HL-60 (cell line): ENCODE measurements around the gene CDH23.
A peak's percentile ranks its signal among the peaks of the same experiment; 100 is the strongest.

Experiments
- DNase-seq, 2 experiments: peaks; one replicate each; pipeline ENCODE4 v3.0.0-alpha.2; 2010 to 2020; ENCODE audit warnings: low read depth in 1 of 2, low spot score in 1 of 2
- H3K27ac ChIP-seq: fragments of 250-450 bp; sonication (Bioruptor Pico); replicated peaks from 2 replicates; pipeline ENCODE4 v1.5.1; 2020; ENCODE audit warnings: mild to moderate bottlenecking, moderate library complexity
- H3K27me3 ChIP-seq: fragments of 250-450 bp; sonication (Bioruptor Pico); 2 replicates; pipeline ENCODE4 v1.5.1; 2021; ENCODE audit warnings: mild to moderate bottlenecking, moderate library complexity; ENCODE audit not compliant: insufficient read depth, poor library complexity, severe bottlenecking
- H3K4me3 ChIP-seq: replicated peaks from 2 replicates; pipeline ENCODE4 v1.5.1; 2011; ENCODE audit warnings: mild to moderate bottlenecking, control low read depth, low read length; ENCODE audit not compliant: insufficient read depth
- GABPA ChIP-seq: IDR thresholded peaks from 2 replicates; pipeline ENCODE4 v1.6.1; 2012; ENCODE audit warnings: low read depth
- POLR2AphosphoS5 ChIP-seq: IDR thresholded peaks from 2 replicates; pipeline ENCODE4 v1.6.1; 2012; ENCODE audit warnings: low read depth
- SPI1 ChIP-seq: IDR thresholded peaks from 2 replicates; pipeline ENCODE4 v1.6.1; 2012; ENCODE audit warnings: low read depth, mild to moderate bottlenecking, borderline replicate concordance
- TF ChIP-seq, protein P1 (sequence below): IDR thresholded peaks from one replicate; pipeline ENCODE4 v1.5.1; 2011; ENCODE audit warnings: low read length, control low read depth, inconsistent platforms; ENCODE audit not compliant: insufficient read depth
- TF ChIP-seq, protein P2 (sequence below): IDR thresholded peaks from 2 replicates; pipeline ENCODE4 v1.6.1; 2012; ENCODE audit warnings: low read depth; ENCODE audit not compliant: insufficient replicate concordance

CDH23 gene

DNA sequence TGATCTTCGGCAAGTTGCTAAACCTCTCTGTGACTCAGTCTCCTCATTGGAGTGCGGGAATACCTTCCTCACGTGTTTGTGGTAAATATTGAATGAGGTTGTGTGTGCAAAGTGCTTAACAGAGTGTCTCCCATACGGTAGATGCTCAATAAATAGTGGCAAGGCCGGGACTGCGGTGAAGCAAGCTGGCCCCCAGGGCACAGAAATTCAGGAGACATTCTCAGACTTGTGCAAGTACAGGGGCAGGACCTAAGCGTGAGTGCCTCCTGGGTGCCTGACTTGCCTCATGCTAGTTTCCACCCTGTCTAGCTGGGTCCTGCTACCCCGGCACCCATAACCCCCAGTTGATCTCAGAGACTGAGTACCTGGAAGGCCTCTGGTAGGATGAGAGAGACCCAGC lies 97.8 kb downstream of the CDH23 start:
- no peaks in the 10 kb centered on the region for H3K27me3 ChIP-seq
- no peak overlapping the region for H3K27ac ChIP-seq
- TF ChIP-seq POLR2AphosphoS5 (no peak), SPI1 (no peak), GABPA (no peak)
- TF ChIP-seq, protein P1, sequence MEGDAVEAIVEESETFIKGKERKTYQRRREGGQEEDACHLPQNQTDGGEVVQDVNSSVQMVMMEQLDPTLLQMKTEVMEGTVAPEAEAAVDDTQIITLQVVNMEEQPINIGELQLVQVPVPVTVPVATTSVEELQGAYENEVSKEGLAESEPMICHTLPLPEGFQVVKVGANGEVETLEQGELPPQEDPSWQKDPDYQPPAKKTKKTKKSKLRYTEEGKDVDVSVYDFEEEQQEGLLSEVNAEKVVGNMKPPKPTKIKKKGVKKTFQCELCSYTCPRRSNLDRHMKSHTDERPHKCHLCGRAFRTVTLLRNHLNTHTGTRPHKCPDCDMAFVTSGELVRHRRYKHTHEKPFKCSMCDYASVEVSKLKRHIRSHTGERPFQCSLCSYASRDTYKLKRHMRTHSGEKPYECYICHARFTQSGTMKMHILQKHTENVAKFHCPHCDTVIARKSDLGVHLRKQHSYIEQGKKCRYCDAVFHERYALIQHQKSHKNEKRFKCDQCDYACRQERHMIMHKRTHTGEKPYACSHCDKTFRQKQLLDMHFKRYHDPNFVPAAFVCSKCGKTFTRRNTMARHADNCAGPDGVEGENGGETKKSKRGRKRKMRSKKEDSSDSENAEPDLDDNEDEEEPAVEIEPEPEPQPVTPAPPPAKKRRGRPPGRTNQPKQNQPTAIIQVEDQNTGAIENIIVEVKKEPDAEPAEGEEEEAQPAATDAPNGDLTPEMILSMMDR: no peak
- TF ChIP-seq, protein P2, sequence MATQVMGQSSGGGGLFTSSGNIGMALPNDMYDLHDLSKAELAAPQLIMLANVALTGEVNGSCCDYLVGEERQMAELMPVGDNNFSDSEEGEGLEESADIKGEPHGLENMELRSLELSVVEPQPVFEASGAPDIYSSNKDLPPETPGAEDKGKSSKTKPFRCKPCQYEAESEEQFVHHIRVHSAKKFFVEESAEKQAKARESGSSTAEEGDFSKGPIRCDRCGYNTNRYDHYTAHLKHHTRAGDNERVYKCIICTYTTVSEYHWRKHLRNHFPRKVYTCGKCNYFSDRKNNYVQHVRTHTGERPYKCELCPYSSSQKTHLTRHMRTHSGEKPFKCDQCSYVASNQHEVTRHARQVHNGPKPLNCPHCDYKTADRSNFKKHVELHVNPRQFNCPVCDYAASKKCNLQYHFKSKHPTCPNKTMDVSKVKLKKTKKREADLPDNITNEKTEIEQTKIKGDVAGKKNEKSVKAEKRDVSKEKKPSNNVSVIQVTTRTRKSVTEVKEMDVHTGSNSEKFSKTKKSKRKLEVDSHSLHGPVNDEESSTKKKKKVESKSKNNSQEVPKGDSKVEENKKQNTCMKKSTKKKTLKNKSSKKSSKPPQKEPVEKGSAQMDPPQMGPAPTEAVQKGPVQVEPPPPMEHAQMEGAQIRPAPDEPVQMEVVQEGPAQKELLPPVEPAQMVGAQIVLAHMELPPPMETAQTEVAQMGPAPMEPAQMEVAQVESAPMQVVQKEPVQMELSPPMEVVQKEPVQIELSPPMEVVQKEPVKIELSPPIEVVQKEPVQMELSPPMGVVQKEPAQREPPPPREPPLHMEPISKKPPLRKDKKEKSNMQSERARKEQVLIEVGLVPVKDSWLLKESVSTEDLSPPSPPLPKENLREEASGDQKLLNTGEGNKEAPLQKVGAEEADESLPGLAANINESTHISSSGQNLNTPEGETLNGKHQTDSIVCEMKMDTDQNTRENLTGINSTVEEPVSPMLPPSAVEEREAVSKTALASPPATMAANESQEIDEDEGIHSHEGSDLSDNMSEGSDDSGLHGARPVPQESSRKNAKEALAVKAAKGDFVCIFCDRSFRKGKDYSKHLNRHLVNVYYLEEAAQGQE: no peak
- no peak for DNase-seq
- no peak overlapping the region for H3K4me3 ChIP-seq

DNA sequence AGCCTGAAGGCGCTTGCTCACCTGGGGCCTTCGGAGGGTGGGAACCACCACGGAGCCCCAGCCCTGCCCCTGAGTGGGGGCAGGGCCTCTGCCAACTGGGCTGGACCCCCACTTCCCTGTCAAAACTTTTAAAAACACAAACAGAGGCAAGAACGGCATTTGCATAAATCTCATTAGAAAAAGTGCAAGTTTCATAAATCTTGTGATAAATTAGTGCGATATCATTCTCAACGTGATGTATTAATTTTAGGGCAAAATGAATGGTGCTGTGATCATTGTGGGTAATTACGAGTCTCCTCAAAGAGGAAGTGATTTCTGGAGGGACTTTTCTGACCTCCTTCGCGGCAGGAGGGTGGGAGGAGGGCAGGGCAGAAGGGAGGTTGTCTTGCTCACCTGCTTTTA lies 98.3 kb downstream of the CDH23 start:
- no peak overlapping the region for H3K4me3 ChIP-seq
- H3K27me3 ChIP-seq: no peaks in the 10 kb centered on the region
- DNase-seq: no peak
- TF ChIP-seq GABPA (no peak), SPI1 (peak; percentile 86)
- TF ChIP-seq, protein P1: no peak
- TF ChIP-seq, protein P2: no peak
- H3K27ac ChIP-seq: no peak overlapping the region

DNA sequence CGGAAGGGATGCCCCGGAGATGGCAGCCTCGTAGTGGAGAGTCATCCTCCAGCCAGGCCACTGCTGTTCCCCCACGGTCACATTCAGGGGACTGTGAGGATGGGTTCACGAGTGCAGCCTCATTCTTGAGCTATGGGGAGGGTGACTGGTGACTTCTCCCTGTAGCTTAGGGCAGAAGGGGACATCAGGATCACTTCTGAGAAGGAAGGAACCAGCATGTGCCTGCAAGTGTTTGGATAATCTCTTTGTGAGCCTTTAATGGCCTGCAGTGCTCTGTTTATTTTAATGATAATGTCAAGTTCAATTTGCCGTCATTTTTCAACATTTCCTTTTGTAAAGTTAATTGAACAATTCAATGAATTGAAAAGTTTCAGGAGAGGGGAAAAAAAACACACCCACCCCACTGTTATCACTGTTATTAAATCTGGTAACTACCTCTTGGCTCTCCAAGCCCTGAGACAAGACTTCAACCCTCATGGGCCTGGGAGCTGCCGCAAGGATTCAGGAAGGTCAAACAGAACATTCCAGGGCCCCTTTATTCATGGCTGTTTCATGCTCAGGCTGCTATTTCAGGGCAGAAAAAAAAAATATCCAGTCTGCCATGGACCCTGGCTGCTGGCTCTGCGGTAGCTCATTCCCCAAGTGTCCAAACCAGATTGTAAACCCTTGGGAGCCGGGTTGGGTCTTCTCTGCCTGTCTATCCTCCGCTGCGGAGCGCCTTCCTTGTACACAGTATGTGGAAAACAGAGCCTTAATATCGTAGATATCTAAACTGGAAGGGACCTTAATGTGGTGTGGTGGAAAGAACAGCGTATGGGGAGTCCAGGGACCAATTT lies 100.4 kb downstream of the CDH23 start:
- H3K4me3 ChIP-seq: no peak overlapping the region
- no peak for DNase-seq
- H3K27ac ChIP-seq: no peak overlapping the region
- TF ChIP-seq, protein P1: no peak
- TF ChIP-seq POLR2AphosphoS5 (no peak), GABPA (no peak), SPI1 (no peak)
- TF ChIP-seq, protein P2: no peak
- H3K27me3 ChIP-seq: no peaks in the 10 kb centered on the region
